Transverse colon (tissue), 4 donors: ENCODE measurements around the gene ZC3H18. TPM values are rescaled to one million over a fixed set of nuclear protein-coding genes. Genes with fewer than 3 reads are reported as not detected.

Experiments
- DNase-seq: peaks from one replicate; pipeline ENCODE4 v3.0.0-alpha.2; 2019
- H3K27ac ChIP-seq, 4 donors: fragments of 200-600 bp; sonication (generic); 2 replicates each; pipeline ENCODE4 v1.5.1; 2016 to 2018; ENCODE audit warnings: inconsistent platforms in 4 of 4
- H3K27me3 ChIP-seq: fragments of 200-600 bp; sonication (generic); 2 replicates; pipeline ENCODE4 v1.5.1; 2017; ENCODE audit warnings: inconsistent platforms
- H3K36me3 ChIP-seq, 4 donors: fragments of 200-600 bp; sonication (generic); 2 replicates each; pipeline ENCODE4 v1.5.1; 2017 to 2019; ENCODE audit warnings: inconsistent platforms in 4 of 4
- H3K4me1 ChIP-seq, 4 donors: fragments of 200-600 bp; sonication (generic); 2 replicates each; pipeline ENCODE4 v1.5.1; 2017 to 2020; ENCODE audit warnings: inconsistent platforms in 4 of 4
- H3K4me3 ChIP-seq, 4 donors: fragments of 200-600 bp; sonication (generic); 1 replicate in 1 of 4; 2 replicates in 3 of 4; pipeline versions ENCODE4 v1.5.1 to v1.6.1; 2017 to 2019; ENCODE audit warnings: inconsistent platforms in 4 of 4
- H3K9me3 ChIP-seq, 2 donors: fragments of 200-600 bp; sonication (generic); 2 replicates each; pipeline ENCODE4 v1.5.1; 2017 to 2019; ENCODE audit warnings: inconsistent platforms in 2 of 2
- EP300 ChIP-seq: sonication (generic); formaldehyde crosslinking; IDR thresholded peaks from one replicate; pipeline ENCODE4 v1.6.1; 2017; ENCODE audit warnings: antibody characterized with exemption, low read depth
- POLR2A ChIP-seq: fragments of 450-650 bp; IDR thresholded peaks from one replicate; pipeline ENCODE4 v1.6.1; 2016; ENCODE audit warnings: antibody characterized with exemption, mild to moderate bottlenecking, moderate library complexity
- POLR2AphosphoS5 ChIP-seq, 3 donors: sonication (generic); formaldehyde crosslinking; IDR thresholded peaks; one replicate each; pipeline ENCODE4 v1.6.1; 2016; ENCODE audit warnings: antibody characterized with exemption in 3 of 3
- WGBS, 2 donors: methylation state at CpG; one replicate each; pipeline ENCODE4 v1.1.5; 2018; ENCODE audit warnings: low coverage in 1 of 2; 5-methylcytosine and 5-hydroxymethylcytosine counted together
- in situ Hi-C, 4 donors: fragments of 200-750 bp; cut with MboI; loops; one replicate each; pipeline versions ENCODE4 v1.15.0 to v1.15.1; 2017; ENCODE audit warnings: low sequenced_read_pairs in 3 of 4, low pct_ligation_motif_present in 1 of 4, low pct_unique_long_range_greater_than_20kb in 1 of 4
- intact Hi-C: fragments of 100-400 bp; cut with DNase I; formaldehyde crosslinking; loops from one replicate; pipeline ENCODE4 v1.15.1; 2023; ENCODE audit warnings: low total_unique reads
- total RNA-seq, 4 donors: library from RNA; depleted of rRNA; stranded (reverse); fragments of >200 nt; gene quantifications; one replicate each; pipeline ENCODE4 v1.1.0, GENCODE V29; 2016
- TF ChIP-seq, protein P1 (sequence below), 5 experiments: fragments of 200-600 bp in 3 of 5; fragments of 450-650 bp in 2 of 5; sonication (generic) in 3 of 5; IDR thresholded peaks; 1 replicate in 2 of 5; 2 replicates in 3 of 5; pipeline ENCODE4 v1.5.1; 2016 to 2017; ENCODE audit warnings: antibody characterized with exemption in 5 of 5, inconsistent platforms in 3 of 5, mild to moderate bottlenecking in 2 of 5, moderate library complexity in 1 of 5

Gene ZC3H18
- total RNA-seq, 4 donors from 2014 or later: 17.9 to 50.5 (median 25.5) TPM

DNA sequence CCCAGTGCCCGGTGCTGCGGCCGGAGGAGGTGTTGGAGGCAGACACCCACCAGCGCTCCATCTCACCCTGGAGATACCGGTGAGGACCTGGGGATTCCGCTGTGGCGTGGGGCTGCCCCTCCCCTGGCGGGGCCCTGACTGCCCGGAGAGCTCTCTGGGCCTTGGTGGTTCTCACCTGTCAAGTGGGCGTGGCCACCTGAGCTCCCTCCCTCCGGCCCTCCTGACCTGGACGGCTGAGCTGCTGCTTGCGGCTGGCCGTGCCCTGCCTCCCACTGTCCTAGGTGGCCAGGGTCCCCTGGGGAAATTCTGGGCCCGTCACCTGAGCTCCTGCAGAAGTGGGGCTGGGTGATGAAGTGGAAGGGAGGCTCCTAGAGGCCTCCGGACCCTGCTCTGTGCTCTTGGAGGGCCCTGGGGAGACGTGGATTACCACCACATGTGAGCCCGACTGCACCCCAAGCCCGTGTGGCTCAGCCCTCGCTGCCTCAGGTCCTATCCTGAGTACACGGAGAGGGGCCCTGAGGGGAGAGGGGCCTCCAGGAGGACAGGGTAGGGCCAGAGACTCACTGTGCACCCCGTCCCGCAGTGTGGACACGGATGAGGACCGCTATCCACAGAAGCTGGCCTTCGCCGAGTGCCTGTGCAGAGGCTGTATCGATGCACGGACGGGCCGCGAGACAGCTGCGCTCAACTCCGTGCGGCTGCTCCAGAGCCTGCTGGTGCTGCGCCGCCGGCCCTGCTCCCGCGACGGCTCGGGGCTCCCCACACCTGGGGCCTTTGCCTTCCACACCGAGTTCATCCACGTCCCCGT lies 69.2 kb downstream of the ZC3H18 start:
- in situ Hi-C loops (no loop called here), intact Hi-C loops (no loop called here)
- TF ChIP-seq, protein P1, sequence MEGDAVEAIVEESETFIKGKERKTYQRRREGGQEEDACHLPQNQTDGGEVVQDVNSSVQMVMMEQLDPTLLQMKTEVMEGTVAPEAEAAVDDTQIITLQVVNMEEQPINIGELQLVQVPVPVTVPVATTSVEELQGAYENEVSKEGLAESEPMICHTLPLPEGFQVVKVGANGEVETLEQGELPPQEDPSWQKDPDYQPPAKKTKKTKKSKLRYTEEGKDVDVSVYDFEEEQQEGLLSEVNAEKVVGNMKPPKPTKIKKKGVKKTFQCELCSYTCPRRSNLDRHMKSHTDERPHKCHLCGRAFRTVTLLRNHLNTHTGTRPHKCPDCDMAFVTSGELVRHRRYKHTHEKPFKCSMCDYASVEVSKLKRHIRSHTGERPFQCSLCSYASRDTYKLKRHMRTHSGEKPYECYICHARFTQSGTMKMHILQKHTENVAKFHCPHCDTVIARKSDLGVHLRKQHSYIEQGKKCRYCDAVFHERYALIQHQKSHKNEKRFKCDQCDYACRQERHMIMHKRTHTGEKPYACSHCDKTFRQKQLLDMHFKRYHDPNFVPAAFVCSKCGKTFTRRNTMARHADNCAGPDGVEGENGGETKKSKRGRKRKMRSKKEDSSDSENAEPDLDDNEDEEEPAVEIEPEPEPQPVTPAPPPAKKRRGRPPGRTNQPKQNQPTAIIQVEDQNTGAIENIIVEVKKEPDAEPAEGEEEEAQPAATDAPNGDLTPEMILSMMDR (IDR thresholded peaks at IDR 0.05): no peak
- TF ChIP-seq POLR2A: no peak
- no peak for TF ChIP-seq EP300
- TF ChIP-seq POLR2AphosphoS5 (IDR thresholded peaks at IDR 0.05): no peak
- Histone ChIP-seq H3K27ac (no peak overlapping the region), H3K4me3 (no peak overlapping the region), H3K36me3 (no peaks in the 10 kb centered on the region), H3K4me1 (peaks cover 8 to 30% (median 26%) of the 10 kb centered on the region in 4 donors), H3K27me3 (peaks cover 56% of the 10 kb centered on the region), H3K9me3 (no peaks in the 10 kb centered on the region)
- 33% methylated on average over 41 of the region's 45 CpGs; no CpG with 5 or more reads in 1 of the 2 donors for WGBS, 2 donors
- peak; percentile 74 for DNase-seq

DNA sequence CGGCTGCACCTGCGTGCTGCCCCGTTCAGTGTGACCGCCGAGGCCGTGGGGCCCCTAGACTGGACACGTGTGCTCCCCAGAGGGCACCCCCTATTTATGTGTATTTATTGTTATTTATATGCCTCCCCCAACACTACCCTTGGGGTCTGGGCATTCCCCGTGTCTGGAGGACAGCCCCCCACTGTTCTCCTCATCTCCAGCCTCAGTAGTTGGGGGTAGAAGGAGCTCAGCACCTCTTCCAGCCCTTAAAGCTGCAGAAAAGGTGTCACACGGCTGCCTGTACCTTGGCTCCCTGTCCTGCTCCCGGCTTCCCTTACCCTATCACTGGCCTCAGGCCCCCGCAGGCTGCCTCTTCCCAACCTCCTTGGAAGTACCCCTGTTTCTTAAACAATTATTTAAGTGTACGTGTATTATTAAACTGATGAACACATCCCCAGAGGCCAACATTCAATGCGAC lies 69.9 kb downstream of the ZC3H18 start:
- no peak overlapping the region for H3K4me3 ChIP-seq
- WGBS, 2 donors: 47 to 54% methylated on average over 3 to 13 of the region's 13 CpGs
- H3K36me3 ChIP-seq: no peaks in the 10 kb centered on the region

DNA sequence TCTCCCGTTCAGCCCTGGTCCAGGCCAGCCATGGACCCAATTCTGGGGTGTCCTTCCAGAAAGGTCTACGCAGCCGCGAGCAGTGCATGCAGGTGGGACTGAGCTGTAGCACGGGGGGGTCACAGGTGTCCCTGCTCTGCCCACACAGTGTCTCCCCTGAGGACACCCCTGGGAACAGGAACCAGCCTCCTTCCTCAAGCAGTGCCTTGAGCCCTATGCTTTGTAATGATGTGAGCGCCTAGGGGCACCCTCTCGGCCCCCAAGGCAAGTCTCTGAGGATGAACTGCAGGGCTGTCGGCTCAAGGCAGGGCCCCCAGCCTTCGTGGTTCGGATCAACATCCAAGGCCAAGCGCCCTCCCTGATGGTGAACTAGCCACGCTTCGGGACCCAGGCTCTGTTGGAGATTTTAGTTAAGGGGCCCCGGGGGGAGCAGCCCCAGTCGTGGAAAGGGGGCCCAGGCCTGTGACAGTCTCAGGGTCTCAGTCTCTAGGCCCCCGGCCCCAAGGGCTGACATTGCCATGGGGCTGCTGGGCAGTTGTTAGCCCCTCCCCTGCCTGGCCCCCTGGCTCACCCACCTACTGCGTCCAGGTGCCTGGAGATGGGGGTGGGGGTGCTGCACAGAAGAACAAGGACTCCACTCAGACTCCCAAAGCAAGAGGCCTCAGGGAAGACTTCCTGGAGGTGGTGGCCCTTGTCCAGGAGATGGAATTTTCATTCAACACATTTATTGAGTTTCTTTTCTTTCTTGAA lies 70.5 kb downstream of the ZC3H18 start:
- 59 to 67% methylated on average over 1 to 16 of the region's 17 CpGs for WGBS, 2 donors
- intact Hi-C loops (no loop called here), in situ Hi-C loops (no loop called here)
- Histone ChIP-seq H3K27me3 (peaks cover 49% of the 10 kb centered on the region), H3K4me3 (no peak overlapping the region), H3K27ac (no peak overlapping the region), H3K9me3 (no peaks in the 10 kb centered on the region), H3K36me3 (no peaks in the 10 kb centered on the region), H3K4me1 (peaks cover 8 to 30% (median 24%) of the 10 kb centered on the region in 4 donors)
- no peak for DNase-seq
- TF ChIP-seq POLR2A: no peak
- TF ChIP-seq EP300: no peak
- TF ChIP-seq, protein P1 (IDR thresholded peaks at IDR 0.05): no peak
- no peak for TF ChIP-seq POLR2AphosphoS5 (IDR thresholded peaks at IDR 0.05)

More for the DNA sequence above, 69.9 kb downstream of the ZC3H18 start:
- DNase-seq: no peak
- intact Hi-C loops (no loop called here), in situ Hi-C loops (no loop called here)
- TF ChIP-seq EP300 (no peak), POLR2AphosphoS5 (IDR thresholded peaks at IDR 0.05) (no peak), POLR2A (no peak)
- TF ChIP-seq, protein P1 (IDR thresholded peaks at IDR 0.05): no peak
- H3K9me3 ChIP-seq: no peaks in the 10 kb centered on the region
- peaks cover 8 to 27% (median 21%) of the 10 kb centered on the region in 4 donors for H3K4me1 ChIP-seq
- H3K27ac ChIP-seq: no peak overlapping the region
- H3K27me3 ChIP-seq: peaks cover 54% of the 10 kb centered on the region
